Sigmoid colon (tissue), 4 donors: Measurements from ENCODE around the gene CHKB.

Source experiments
- EP300 ChIP-seq, 4 donors: sonication (generic); formaldehyde crosslinking; IDR thresholded peaks; one replicate each; pipeline ENCODE4 v1.6.1; 2017; ENCODE audit warnings: antibody characterized with exemption in 4 of 4
- POLR2A ChIP-seq, 2 donors: fragments of 450-650 bp; IDR thresholded peaks; one replicate each; pipeline ENCODE4 v1.6.1; 2016; ENCODE audit warnings: antibody characterized with exemption in 2 of 2, mild to moderate bottlenecking in 2 of 2, moderate library complexity in 2 of 2
- POLR2AphosphoS5 ChIP-seq, 4 donors: sonication (generic); formaldehyde crosslinking; IDR thresholded peaks; one replicate each; pipeline ENCODE4 v1.6.1; 2017; ENCODE audit warnings: antibody characterized with exemption in 4 of 4
- TF ChIP-seq, protein P1 (sequence below), 4 experiments: fragments of 450-650 bp in 3 of 4; fragments of 200-600 bp in 1 of 4; IDR thresholded peaks; one replicate each; pipeline ENCODE4 v1.5.1; 2016 to 2019; ENCODE audit warnings: antibody characterized with exemption in 4 of 4, mild to moderate bottlenecking in 3 of 4, moderate library complexity in 2 of 4

DNA sequence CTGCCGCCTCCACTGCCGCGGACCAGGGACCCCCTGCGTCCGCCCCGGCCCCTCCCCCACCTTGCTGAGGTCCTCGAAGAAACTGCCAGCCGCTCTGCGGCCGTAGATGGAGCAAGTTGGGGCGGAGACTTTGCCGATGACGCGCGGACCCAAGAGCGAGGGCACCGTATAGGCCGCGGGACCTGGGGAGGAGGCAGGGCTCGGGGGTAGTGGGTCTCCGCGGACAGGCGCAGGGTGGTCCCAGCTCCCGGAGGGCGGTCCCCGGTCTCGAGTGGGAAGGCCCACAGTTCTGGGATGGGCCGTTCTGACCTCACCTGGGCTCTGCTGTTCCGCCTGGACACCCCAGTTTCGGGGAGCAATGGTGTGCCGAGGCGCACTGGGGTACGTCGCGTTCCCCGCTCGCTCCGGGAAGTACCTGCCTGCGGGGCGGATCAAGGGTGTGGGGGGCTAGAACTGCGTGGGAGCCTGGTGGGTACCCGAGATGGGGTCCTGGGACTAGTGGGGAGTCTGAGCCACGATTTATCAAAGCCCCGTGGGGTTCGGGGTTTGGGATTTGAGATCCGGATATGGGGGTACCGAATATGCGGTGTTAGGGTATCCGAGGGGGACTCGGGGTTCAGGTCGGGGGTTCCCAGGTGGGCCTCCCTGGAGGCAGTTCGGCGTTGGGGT, 51.6 kb downstream of the CHKB start:
- TF ChIP-seq EP300 (IDR thresholded peaks at IDR 0.05): no peak
- TF ChIP-seq POLR2A (IDR thresholded peaks at IDR 0.05): peak; percentile 44 to 71
- TF ChIP-seq, protein P1, sequence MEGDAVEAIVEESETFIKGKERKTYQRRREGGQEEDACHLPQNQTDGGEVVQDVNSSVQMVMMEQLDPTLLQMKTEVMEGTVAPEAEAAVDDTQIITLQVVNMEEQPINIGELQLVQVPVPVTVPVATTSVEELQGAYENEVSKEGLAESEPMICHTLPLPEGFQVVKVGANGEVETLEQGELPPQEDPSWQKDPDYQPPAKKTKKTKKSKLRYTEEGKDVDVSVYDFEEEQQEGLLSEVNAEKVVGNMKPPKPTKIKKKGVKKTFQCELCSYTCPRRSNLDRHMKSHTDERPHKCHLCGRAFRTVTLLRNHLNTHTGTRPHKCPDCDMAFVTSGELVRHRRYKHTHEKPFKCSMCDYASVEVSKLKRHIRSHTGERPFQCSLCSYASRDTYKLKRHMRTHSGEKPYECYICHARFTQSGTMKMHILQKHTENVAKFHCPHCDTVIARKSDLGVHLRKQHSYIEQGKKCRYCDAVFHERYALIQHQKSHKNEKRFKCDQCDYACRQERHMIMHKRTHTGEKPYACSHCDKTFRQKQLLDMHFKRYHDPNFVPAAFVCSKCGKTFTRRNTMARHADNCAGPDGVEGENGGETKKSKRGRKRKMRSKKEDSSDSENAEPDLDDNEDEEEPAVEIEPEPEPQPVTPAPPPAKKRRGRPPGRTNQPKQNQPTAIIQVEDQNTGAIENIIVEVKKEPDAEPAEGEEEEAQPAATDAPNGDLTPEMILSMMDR (IDR thresholded peaks at IDR 0.05): no peak
- peak; percentile 68 to 90 (median 73) for TF ChIP-seq POLR2AphosphoS5 (IDR thresholded peaks at IDR 0.05)
